ENCODE measurements around the gene PTPN22. TPM values are rescaled to one million over a fixed set of nuclear protein-coding genes. Genes with fewer than 3 reads are reported as not detected.
A peak's percentile ranks its signal among the peaks of the same experiment; 100 is the strongest.

Gene PTPN22
- total RNA-seq, 1 experiment from 2014 or later = 0.89 TPM

DNA sequence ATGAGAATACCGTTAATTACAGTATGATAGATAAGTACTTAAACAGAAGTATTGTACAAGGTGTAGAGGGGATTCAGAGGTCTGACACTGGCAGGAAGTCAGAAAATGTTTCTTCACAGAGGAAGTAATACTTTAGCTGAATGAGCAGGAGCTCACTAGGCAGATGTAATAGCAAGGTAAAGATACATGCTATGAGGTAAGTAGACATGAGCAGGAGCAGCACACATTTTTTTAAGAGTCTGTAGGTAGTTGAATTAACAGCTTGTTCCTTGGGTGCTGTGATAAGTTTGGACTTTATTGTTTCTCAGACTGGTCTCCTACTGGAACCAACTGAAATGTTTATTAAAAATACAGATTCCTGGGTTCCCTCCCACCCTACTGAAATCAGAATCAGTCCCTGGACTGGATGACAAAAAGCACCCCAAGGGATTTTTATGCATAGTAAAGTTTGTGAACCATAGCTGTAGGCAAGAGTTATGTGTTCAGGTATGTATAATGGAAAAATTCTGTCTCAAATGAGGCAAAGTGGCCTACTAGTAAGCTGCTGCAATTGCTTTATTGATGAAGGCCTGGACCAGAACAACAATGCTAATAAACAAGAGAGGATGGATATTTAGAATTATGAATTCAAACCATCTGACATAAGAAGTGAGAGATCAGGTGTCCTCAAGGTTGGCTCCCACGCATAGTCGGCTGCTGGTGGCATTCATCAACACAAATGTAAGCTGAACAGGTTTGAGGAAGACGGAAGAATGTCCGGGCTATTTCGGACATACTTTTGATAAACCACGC is 32.2 kb upstream of the PTPN22 start:
- Mint-ChIP-seq H3K9me3 (ENCODE audit: unreplicated experiment) (no peaks in the 10 kb centered on the region), H3K4me3 (ENCODE audit: unreplicated experiment) (peak overlapping the region; percentile 95), H3K36me3 (ENCODE audit: insufficient read depth, unreplicated experiment) (peaks cover 33% of the 10 kb centered on the region), H3K27ac (ENCODE audit: low read depth, unreplicated experiment) (peak overlapping the region; percentile 94), H3K27me3 (ENCODE audit: insufficient read depth, unreplicated experiment) (no peaks in the 10 kb centered on the region), H3K4me1 (ENCODE audit: insufficient read depth, unreplicated experiment) (no peaks in the 10 kb centered on the region)
- TF ChIP-seq, protein P1, sequence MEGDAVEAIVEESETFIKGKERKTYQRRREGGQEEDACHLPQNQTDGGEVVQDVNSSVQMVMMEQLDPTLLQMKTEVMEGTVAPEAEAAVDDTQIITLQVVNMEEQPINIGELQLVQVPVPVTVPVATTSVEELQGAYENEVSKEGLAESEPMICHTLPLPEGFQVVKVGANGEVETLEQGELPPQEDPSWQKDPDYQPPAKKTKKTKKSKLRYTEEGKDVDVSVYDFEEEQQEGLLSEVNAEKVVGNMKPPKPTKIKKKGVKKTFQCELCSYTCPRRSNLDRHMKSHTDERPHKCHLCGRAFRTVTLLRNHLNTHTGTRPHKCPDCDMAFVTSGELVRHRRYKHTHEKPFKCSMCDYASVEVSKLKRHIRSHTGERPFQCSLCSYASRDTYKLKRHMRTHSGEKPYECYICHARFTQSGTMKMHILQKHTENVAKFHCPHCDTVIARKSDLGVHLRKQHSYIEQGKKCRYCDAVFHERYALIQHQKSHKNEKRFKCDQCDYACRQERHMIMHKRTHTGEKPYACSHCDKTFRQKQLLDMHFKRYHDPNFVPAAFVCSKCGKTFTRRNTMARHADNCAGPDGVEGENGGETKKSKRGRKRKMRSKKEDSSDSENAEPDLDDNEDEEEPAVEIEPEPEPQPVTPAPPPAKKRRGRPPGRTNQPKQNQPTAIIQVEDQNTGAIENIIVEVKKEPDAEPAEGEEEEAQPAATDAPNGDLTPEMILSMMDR (IDR thresholded peaks at IDR 0.05; ENCODE audit: unreplicated experiment) = no peak
- DNase-seq (ENCODE audit: unreplicated experiment) = peak; percentile 15
- ChIA-PET POLR2A (interaction anchor here (0.6 to 9.1 kb wide), 17 partner anchors 10 to 830 kb away, joined by 3 to 228 read pairs (median 5); partner anchors contain the start of genes DENND2C, HIPK1, LRIG2 and MAGI3), CTCF (interaction anchor here (0.6 to 3.5 kb wide), 13 partner anchors 8 to 754 kb away, joined by 3 to 48 read pairs (median 4); partner anchors contain the start of gene HIPK1)
- no TSS peak for BruUV-seq (replicated peaks)
- intact Hi-C loops (cut with micrococcal nuclease) = loop anchor here (2.0 to 10.0 kb wide), 3 partner anchors 145 to 763 kb away; partner anchors contain the start of gene PHTF1

DNA sequence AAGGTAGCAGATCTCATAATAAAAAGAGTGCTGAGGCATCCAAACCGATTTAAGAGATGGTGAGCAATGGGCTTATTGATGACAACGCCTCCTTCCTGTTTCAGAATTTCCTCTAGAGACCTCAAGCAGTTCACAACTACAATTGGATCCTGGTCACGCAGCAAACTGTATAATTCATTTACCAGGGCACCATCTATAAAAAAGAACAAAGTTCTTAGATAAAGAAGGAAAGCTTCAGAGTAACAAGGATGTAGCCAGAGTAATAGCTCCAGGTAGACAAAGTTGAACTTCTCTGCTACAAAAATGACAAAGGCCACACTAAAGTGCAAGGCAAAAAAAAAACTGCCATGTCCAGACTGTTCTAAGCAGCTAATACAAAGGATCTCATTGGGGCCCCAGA is 29.7 kb upstream of the PTPN22 start:
- H3K4me1 Mint-ChIP-seq (ENCODE audit: insufficient read depth, unreplicated experiment) = no peaks in the 10 kb centered on the region
- intact Hi-C loops (cut with micrococcal nuclease) = loop anchor here (10.0 kb wide), 1 partner anchor 446 kb away; no protein-coding TSS in a partner anchor

DNA sequence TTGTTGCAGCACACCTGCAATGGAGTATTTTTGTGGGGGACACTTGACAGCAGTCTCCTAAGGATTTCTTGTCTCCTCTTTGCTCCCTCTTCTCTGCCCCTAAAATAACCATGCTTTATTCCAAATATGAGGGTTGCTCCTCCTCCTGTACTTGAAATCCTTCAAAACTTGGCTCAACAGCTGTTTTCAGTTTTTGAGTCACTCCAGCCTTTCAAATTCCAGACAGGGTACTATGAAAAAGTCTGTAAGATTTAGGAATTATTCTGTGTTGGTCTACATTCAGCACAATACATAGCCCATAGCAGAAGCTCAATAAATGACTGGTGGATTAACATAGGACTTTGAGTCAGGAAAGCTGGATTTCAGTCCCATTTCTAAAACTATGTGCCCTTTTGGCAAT is 27.6 kb upstream of the PTPN22 start:
- ChIA-PET POLR2A (interaction anchor here (0.8 kb wide), 1 partner anchor 18 kb away, joined by 3 read pairs; no protein-coding TSS in a partner anchor), CTCF (interaction anchor here (0.6 kb wide), 1 partner anchor 76 kb away, joined by 3 read pairs; no protein-coding TSS in a partner anchor)
- Mint-ChIP-seq H3K27me3 (ENCODE audit: insufficient read depth, unreplicated experiment) (no peaks in the 10 kb centered on the region), H3K9me3 (ENCODE audit: unreplicated experiment) (no peaks in the 10 kb centered on the region), H3K4me3 (ENCODE audit: unreplicated experiment) (no peak overlapping the region), H3K4me1 (ENCODE audit: insufficient read depth, unreplicated experiment) (no peaks in the 10 kb centered on the region), H3K27ac (ENCODE audit: low read depth, unreplicated experiment) (no peak overlapping the region), H3K36me3 (ENCODE audit: insufficient read depth, unreplicated experiment) (peaks cover 58% of the 10 kb centered on the region)
- TF ChIP-seq, protein P1 (IDR thresholded peaks at IDR 0.05; ENCODE audit: unreplicated experiment) = no peak
- intact Hi-C loops (cut with micrococcal nuclease) = no loop called here
- DNase-seq (ENCODE audit: unreplicated experiment) = no peak
- BruUV-seq (replicated peaks) = no TSS peak

More for the DNA sequence above, 29.7 kb upstream of the PTPN22 start:
- H3K36me3 Mint-ChIP-seq (ENCODE audit: insufficient read depth, unreplicated experiment) = peaks cover 46% of the 10 kb centered on the region
- no TSS peak for BruUV-seq (replicated peaks)
- no peak for DNase-seq (ENCODE audit: unreplicated experiment)
- H3K27ac Mint-ChIP-seq (ENCODE audit: low read depth, unreplicated experiment) = no peak overlapping the region
- no peak overlapping the region for H3K4me3 Mint-ChIP-seq (ENCODE audit: unreplicated experiment)
- H3K27me3 Mint-ChIP-seq (ENCODE audit: insufficient read depth, unreplicated experiment) = no peaks in the 10 kb centered on the region
- ChIA-PET CTCF (interaction anchor here (0.6 to 2.7 kb wide), 2 partner anchors 66 to 479 kb away, joined by 4 to 17 read pairs; no protein-coding TSS in a partner anchor), POLR2A (interaction anchor here (0.6 to 1.5 kb wide), 2 partner anchors 28 to 88 kb away, joined by 4 to 6 read pairs; partner anchors contain the start of gene HIPK1)
- TF ChIP-seq, protein P1 (IDR thresholded peaks at IDR 0.05; ENCODE audit: unreplicated experiment) = no peak
- H3K9me3 Mint-ChIP-seq (ENCODE audit: unreplicated experiment) = no peaks in the 10 kb centered on the region

DNA sequence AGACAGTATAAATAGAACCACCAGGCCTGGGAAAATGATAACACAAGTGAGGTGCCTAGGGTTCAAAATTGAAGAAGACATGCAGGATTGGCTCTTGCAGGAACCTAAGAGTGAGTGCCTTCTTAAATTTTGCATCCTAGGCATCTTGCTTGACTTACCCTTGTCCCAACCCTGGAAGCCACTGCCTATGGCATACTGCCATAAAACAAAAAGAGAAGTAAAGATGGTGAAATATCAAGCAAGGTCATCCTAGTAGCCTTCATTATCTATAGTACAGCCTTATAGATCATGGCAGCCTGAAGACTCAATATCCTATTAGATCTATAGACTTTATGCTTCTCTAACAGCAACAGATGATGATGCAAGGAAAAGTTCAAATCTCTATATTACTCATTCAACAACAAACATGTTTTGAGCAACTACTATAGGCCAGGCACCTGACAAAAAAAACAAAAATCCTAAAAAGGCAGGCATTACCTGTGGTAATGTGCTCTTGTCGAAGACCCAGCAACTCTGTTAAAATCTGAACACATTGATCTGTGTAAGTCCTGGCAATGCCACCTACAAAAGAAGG is 26.8 kb upstream of the PTPN22 start:
- Mint-ChIP-seq H3K4me1 (ENCODE audit: insufficient read depth, unreplicated experiment) (no peaks in the 10 kb centered on the region), H3K4me3 (ENCODE audit: unreplicated experiment) (no peak overlapping the region), H3K27ac (ENCODE audit: low read depth, unreplicated experiment) (no peak overlapping the region), H3K9me3 (ENCODE audit: unreplicated experiment) (no peaks in the 10 kb centered on the region), H3K36me3 (ENCODE audit: insufficient read depth, unreplicated experiment) (peaks cover 58% of the 10 kb centered on the region), H3K27me3 (ENCODE audit: insufficient read depth, unreplicated experiment) (no peaks in the 10 kb centered on the region)
- POLR2A ChIA-PET = interaction anchor here (0.8 kb wide), 1 partner anchor 17 kb away, joined by 3 read pairs; no protein-coding TSS in a partner anchor
- CTCF ChIA-PET = no interaction called here
- no TSS peak for BruUV-seq (replicated peaks)
- TF ChIP-seq, protein P1 (IDR thresholded peaks at IDR 0.05; ENCODE audit: unreplicated experiment) = no peak
- no peak for DNase-seq (ENCODE audit: unreplicated experiment)
- intact Hi-C loops (cut with micrococcal nuclease) = no loop called here
